HEK293 (cell line): ENCODE measurements around the gene LIN37.

Experiments used
- CTCF ChIA-PET: fragments of 350-600 bp; formaldehyde crosslinking; extraction: SDS; loops from one replicate; lab custom pipeline; 2021; ENCODE audit warnings: antibody characterized with exemption; lab: Yijun Ruan, JAX
- POLR2A ChIA-PET: fragments of 300-600 bp; formaldehyde crosslinking; extraction: SDS; loops from one replicate; lab custom pipeline; 2020; ENCODE audit warnings: antibody characterized with exemption, inconsistent platforms; lab: Yijun Ruan, JAX
- H3K27ac ChIP-seq: fragments of 200-500 bp; sonication (Bioruptor generic); 2 replicates; pipeline ENCODE4 v1.5.1; 2014; ENCODE audit warnings: low read depth, low read length, control low read depth, inconsistent platforms; ENCODE audit errors: extremely low read depth
- H3K36me3 ChIP-seq, 2 experiments: fragments of 200-500 bp in 1 of 2; sonication (Bioruptor generic) in 1 of 2; 1 replicate in 1 of 2; 2 replicates in 1 of 2; pipeline ENCODE4 v1.5.1; 2014 to 2017; ENCODE audit warnings: inconsistent platforms in 2 of 2, low read length in 2 of 2; ENCODE audit not compliant: control insufficient read depth in 2 of 2, insufficient read depth in 1 of 2
- H3K4me1 ChIP-seq: fragments of 200-500 bp; sonication (Bioruptor generic); 2 replicates; pipeline ENCODE4 v1.5.1; 2014; ENCODE audit warnings: mild to moderate bottlenecking, low read length, inconsistent platforms; ENCODE audit not compliant: control insufficient read depth, insufficient read depth
- H3K4me3 ChIP-seq: 2 replicates; pipeline ENCODE4 v1.5.1; 2011; ENCODE audit warnings: low read depth, mild to moderate bottlenecking, control low read depth, low read length, moderate library complexity
- H3K9me3 ChIP-seq: fragments of 200-500 bp; sonication (Bioruptor generic); 2 replicates; pipeline ENCODE4 v1.5.1; 2014; ENCODE audit warnings: low read depth, low read length, inconsistent platforms; ENCODE audit not compliant: control insufficient read depth, insufficient read depth
- CTCF ChIP-seq: fragments of 450-650 bp; formaldehyde crosslinking; IDR thresholded peaks from 2 replicates; pipeline ENCODE4 v1.5.1; 2016; ENCODE audit warnings: missing biosample characterization, missing genetic modification characterization
- HOXA7 ChIP-seq: sonication (generic); formaldehyde crosslinking; IDR thresholded peaks from 2 replicates; pipeline ENCODE4 v1.8.1; 2022; ENCODE audit warnings: missing genetic modification reagents, borderline replicate concordance
- KLF16 ChIP-seq: fragments of 450-650 bp; formaldehyde crosslinking; IDR thresholded peaks from 2 replicates; pipeline ENCODE4 v1.5.1; 2017; ENCODE audit warnings: missing biosample characterization, missing genetic modification characterization
- KLF17 ChIP-seq: fragments of 450-650 bp; formaldehyde crosslinking; IDR thresholded peaks from 2 replicates; pipeline ENCODE4 v1.5.1; 2016; ENCODE audit warnings: missing biosample characterization, missing genetic modification characterization
- REPIN1 ChIP-seq: fragments of 450-650 bp; formaldehyde crosslinking; IDR thresholded peaks from 2 replicates; pipeline ENCODE4 v1.5.1; 2017; ENCODE audit warnings: missing biosample characterization, missing genetic modification characterization, low read depth
- TSHZ1 ChIP-seq: fragments of 450-650 bp; formaldehyde crosslinking; IDR thresholded peaks from 2 replicates; pipeline ENCODE4 v1.5.1; 2016; ENCODE audit warnings: missing biosample characterization, missing genetic modification characterization, borderline replicate concordance
- ZBTB21 ChIP-seq: fragments of 450-650 bp; formaldehyde crosslinking; IDR thresholded peaks from 2 replicates; pipeline ENCODE4 v1.5.1; 2017; ENCODE audit warnings: missing biosample characterization, missing genetic modification characterization
- ZIC2 ChIP-seq: fragments of 450-650 bp; formaldehyde crosslinking; IDR thresholded peaks from 2 replicates; pipeline ENCODE4 v1.5.1; 2016; ENCODE audit warnings: missing biosample characterization, missing genetic modification characterization
- ZNF121 ChIP-seq: fragments of 450-650 bp; formaldehyde crosslinking; IDR thresholded peaks from 2 replicates; pipeline ENCODE4 v1.5.1; 2016; ENCODE audit warnings: missing biosample characterization, missing genetic modification characterization
- ZNF132 ChIP-seq: fragments of 450-650 bp; formaldehyde crosslinking; IDR thresholded peaks from 2 replicates; pipeline ENCODE4 v1.5.1; 2017; ENCODE audit warnings: missing biosample characterization, missing genetic modification characterization, borderline replicate concordance
- ZNF155 ChIP-seq: fragments of 450-650 bp; formaldehyde crosslinking; IDR thresholded peaks from 2 replicates; pipeline ENCODE4 v1.5.1; 2016; ENCODE audit warnings: missing biosample characterization, missing genetic modification characterization
- ZNF157 ChIP-seq: fragments of 450-650 bp; formaldehyde crosslinking; IDR thresholded peaks from 2 replicates; pipeline ENCODE4 v1.5.1; 2016; ENCODE audit warnings: missing biosample characterization, missing genetic modification characterization
- ZNF174 ChIP-seq: fragments of 450-650 bp; formaldehyde crosslinking; IDR thresholded peaks from 2 replicates; pipeline ENCODE4 v1.5.0; 2017; ENCODE audit warnings: missing biosample characterization, mild to moderate bottlenecking, missing genetic modification characterization
- ZNF18 ChIP-seq: fragments of 450-650 bp; formaldehyde crosslinking; IDR thresholded peaks from 2 replicates; pipeline ENCODE4 v1.5.1; 2016; ENCODE audit warnings: missing biosample characterization, missing genetic modification characterization
- ZNF248 ChIP-seq: fragments of 450-650 bp; formaldehyde crosslinking; IDR thresholded peaks from 2 replicates; pipeline ENCODE4 v1.5.1; 2017; ENCODE audit warnings: missing biosample characterization, missing genetic modification characterization
- ZNF26 ChIP-seq: fragments of 450-650 bp; formaldehyde crosslinking; IDR thresholded peaks from 2 replicates; pipeline ENCODE4 v1.5.1; 2016; ENCODE audit warnings: missing biosample characterization, missing genetic modification characterization
- ZNF391 ChIP-seq: fragments of 450-650 bp; formaldehyde crosslinking; IDR thresholded peaks from 2 replicates; pipeline ENCODE4 v1.5.1; 2016; ENCODE audit warnings: low read depth, missing biosample characterization, missing genetic modification characterization, borderline replicate concordance
- ZNF654 ChIP-seq: fragments of 450-650 bp; formaldehyde crosslinking; IDR thresholded peaks from 2 replicates; pipeline ENCODE4 v1.5.1; 2016; ENCODE audit warnings: low read depth, missing biosample characterization, missing genetic modification characterization
- ZNF658 ChIP-seq: fragments of 450-650 bp; formaldehyde crosslinking; IDR thresholded peaks from 2 replicates; pipeline ENCODE4; 2016; ENCODE audit warnings: missing biosample characterization, missing genetic modification characterization
- ZNF660 ChIP-seq: fragments of 450-650 bp; IDR thresholded peaks from 2 replicates; pipeline ENCODE4 v1.5.1; 2018; ENCODE audit warnings: missing biosample characterization, mild to moderate bottlenecking, missing genetic modification characterization
- ZNF692 ChIP-seq: fragments of 450-650 bp; formaldehyde crosslinking; IDR thresholded peaks from 2 replicates; pipeline ENCODE4 v1.5.1; 2016; ENCODE audit warnings: missing biosample characterization, missing genetic modification characterization
- ZNF791 ChIP-seq: fragments of 450-650 bp; formaldehyde crosslinking; IDR thresholded peaks from 2 replicates; pipeline ENCODE4 v1.5.1; 2016; ENCODE audit warnings: missing biosample characterization, missing genetic modification characterization
- ZXDB ChIP-seq: fragments of 450-650 bp; formaldehyde crosslinking; IDR thresholded peaks from 2 replicates; pipeline ENCODE4 v1.5.1; 2016; ENCODE audit warnings: missing biosample characterization, missing genetic modification characterization

Gene LIN37

GRCh38 chr19:35729763-35730162 is 18.6 kb upstream of the LIN37 start (continued):
- TF ChIP-seq CTCF (tag by site-specific recombination) (no peak), ZIC2 (tag by site-specific recombination) (no peak), HOXA7 (CRISPR knock-in tag) (no peak), ZNF791 (tag by site-specific recombination) (no peak), KLF16 (tag by site-specific recombination) (no peak), REPIN1 (tag by site-specific recombination) (no peak), ZNF174 (tag by site-specific recombination) (no peak), ZNF660 (no peak), ZNF132 (tag by site-specific recombination) (no peak), ZBTB21 (tag by site-specific recombination) (no peak)

- H3K36me3 ChIP-seq, result peaks cover 97 to 98% of the 10 kb centered on the region in 2 experiments
- H3K4me3 ChIP-seq, result no peak overlapping the region
- H3K27ac ChIP-seq, result no peak overlapping the region
- TF ChIP-seq ZNF157 (tag by site-specific recombination) (no peak), ZNF121 (no peak), ZNF658 (tag by site-specific recombination) (no peak), ZNF155 (tag by site-specific recombination) (no peak), ZNF692 (tag by site-specific recombination) (no peak), ZNF248 (tag by site-specific recombination) (no peak), ZNF26 (tag by site-specific recombination) (no peak), ZNF654 (tag by site-specific recombination) (no peak)
- TF ChIP-seq, all 188 proteins: peak for 0
- Histone ChIP-seq H3K9me3 (no peaks in the 10 kb centered on the region), H3K4me1 (no peaks in the 10 kb centered on the region)
- CTCF ChIA-PET, result interaction anchor here (0.7 to 1.3 kb wide), 3 partner anchors 11 to 192 kb away, joined by 3 to 4 read pairs (median 3); no protein-coding TSS in a partner anchor
- POLR2A ChIA-PET, result interaction anchor here (0.9 to 13.6 kb wide), 4 partner anchors 7 to 36 kb away, joined by 3 to 204 read pairs (median 6); partner anchors contain the start of genes IGFLR1 and LIN37
Observed at GRCh38 chr19:35730326-35730725, 18.1 kb upstream of the LIN37 start.

- POLR2A ChIA-PET, result interaction anchor here (2.0 to 13.6 kb wide), 2 partner anchors 6 to 17 kb away, joined by 7 to 204 read pairs; partner anchors contain the start of gene LIN37
- peaks cover 95 to 97% of the 10 kb centered on the region in 2 experiments for H3K36me3 ChIP-seq
- H3K4me1 ChIP-seq, result no peaks in the 10 kb centered on the region
- no peak overlapping the region for H3K4me3 ChIP-seq
- H3K9me3 ChIP-seq, result no peaks in the 10 kb centered on the region
- CTCF ChIA-PET, result interaction anchor here (1.3 kb wide), 1 partner anchor 10 kb away, joined by 4 read pairs; no protein-coding TSS in a partner anchor
- no peak overlapping the region for H3K27ac ChIP-seq
- TF ChIP-seq TSHZ1 (tag by site-specific recombination) (no peak), ZXDB (tag by site-specific recombination) (no peak), ZNF18 (tag by site-specific recombination) (no peak), ZNF391 (no peak), KLF17 (tag by site-specific recombination) (0 out of 2 replicates have a peak, but pooled peaks have one; percentile 32)
Observed at GRCh38 chr19:35731353-35731752, 17.0 kb upstream of the LIN37 start.
